ENCODE data around the gene TCF12.
"Not testable (repeated sequence)": the region's sequence is repeated elsewhere in the genome, so short reads cannot be mapped to it uniquely, and the experiment has no call there.

TCF12 gene

DNA sequence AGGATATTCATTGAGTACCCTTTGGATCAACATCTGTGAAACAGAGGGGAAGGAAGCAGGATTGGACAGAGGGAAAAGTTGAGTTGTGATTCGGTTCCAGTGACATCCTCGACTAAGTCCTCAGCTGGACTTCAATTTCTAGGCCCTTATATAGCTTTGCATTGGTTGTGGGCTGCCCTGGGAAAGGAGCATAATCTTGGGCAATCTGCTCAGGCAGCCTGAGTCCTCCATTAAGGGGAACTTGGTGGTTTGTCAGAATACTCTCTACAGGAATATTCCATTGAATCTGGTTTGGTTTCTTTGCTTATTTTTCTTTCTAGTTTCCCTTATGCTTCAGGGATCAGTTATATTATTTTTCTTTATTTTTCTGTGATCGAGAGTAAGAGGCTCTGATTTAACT is 94.1 kb downstream of the TCF12 start:
- TF ChIP-seq, protein P1, sequence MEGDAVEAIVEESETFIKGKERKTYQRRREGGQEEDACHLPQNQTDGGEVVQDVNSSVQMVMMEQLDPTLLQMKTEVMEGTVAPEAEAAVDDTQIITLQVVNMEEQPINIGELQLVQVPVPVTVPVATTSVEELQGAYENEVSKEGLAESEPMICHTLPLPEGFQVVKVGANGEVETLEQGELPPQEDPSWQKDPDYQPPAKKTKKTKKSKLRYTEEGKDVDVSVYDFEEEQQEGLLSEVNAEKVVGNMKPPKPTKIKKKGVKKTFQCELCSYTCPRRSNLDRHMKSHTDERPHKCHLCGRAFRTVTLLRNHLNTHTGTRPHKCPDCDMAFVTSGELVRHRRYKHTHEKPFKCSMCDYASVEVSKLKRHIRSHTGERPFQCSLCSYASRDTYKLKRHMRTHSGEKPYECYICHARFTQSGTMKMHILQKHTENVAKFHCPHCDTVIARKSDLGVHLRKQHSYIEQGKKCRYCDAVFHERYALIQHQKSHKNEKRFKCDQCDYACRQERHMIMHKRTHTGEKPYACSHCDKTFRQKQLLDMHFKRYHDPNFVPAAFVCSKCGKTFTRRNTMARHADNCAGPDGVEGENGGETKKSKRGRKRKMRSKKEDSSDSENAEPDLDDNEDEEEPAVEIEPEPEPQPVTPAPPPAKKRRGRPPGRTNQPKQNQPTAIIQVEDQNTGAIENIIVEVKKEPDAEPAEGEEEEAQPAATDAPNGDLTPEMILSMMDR (conservative IDR thresholded peaks at IDR 0.05; ENCODE audit: low read length) = no peak
- no peak overlapping the region for H3K4me3 ChIP-seq (ENCODE audit: low read length)
- DNase-seq (ENCODE audit: low read depth) = no peak

DNA sequence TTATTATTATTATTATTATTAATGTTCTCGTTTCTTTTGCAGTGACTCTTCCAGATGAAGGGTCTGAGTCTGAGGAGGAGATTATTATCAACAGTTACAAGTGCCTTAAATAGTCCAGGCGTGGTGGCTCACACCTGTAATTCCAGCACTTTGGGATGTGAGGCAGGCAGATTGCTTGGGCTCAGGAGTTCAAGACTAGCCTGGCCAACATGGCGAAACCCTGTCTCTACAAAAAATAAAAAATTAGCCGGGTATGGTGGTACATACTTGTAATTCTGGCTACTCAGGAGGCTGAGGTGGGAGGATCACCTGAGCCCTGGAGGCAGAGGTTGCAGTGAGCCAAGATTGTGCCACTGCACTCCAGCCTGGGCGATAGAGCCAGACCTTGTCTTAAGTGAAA is 96.5 kb downstream of the TCF12 start:
- not testable (repeated sequence) for DNase-seq (ENCODE audit: low read depth); H3K4me3 ChIP-seq (ENCODE audit: low read length)

DNA sequence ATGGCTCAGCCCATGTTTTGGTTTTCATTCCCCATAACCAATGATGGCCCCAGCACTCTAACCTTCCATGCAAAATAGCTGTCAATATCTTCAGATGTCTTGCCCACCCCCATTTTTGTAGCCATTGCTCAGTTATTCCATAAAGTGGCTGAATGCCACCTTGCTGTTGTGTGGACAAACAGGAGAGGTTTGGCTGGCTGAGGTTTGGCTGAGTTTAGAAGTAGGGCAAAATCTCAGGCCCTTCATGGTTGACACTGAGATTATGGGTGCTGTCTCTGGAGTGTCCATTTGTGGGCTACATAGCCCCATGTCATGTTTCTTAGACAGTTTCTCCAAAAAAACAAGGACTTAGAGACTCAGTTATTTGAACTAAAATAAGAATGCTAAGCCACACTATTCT is 96.9 kb downstream of the TCF12 start:
- TF ChIP-seq, protein P1 (conservative IDR thresholded peaks at IDR 0.05; ENCODE audit: low read length) = no peak
- no peak for DNase-seq (ENCODE audit: low read depth)
- H3K4me3 ChIP-seq (ENCODE audit: low read length) = no peak overlapping the region

DNA sequence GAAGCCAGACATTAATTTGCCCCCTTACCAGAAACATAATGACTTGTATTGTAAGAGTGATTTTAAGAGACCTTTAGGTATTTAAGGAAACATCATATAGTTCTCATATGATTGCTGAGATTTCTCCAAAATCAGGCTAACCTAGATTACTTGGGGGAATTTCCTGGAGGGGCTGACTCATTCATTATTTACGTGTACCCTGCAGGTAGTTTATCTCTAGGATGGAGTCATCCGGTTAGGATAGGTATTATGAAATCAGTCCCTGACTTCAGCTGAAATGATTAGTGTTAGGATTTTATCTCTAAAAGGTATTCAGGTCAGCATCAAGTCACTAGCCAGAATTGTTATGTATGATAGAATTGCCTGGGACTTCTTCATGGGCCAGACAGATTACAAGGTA is 97.5 kb downstream of the TCF12 start:
- no peak overlapping the region for H3K4me3 ChIP-seq (ENCODE audit: low read length)
- TF ChIP-seq, protein P1 (conservative IDR thresholded peaks at IDR 0.05; ENCODE audit: low read length) = no peak
- no peak for DNase-seq (ENCODE audit: low read depth)

DNA sequence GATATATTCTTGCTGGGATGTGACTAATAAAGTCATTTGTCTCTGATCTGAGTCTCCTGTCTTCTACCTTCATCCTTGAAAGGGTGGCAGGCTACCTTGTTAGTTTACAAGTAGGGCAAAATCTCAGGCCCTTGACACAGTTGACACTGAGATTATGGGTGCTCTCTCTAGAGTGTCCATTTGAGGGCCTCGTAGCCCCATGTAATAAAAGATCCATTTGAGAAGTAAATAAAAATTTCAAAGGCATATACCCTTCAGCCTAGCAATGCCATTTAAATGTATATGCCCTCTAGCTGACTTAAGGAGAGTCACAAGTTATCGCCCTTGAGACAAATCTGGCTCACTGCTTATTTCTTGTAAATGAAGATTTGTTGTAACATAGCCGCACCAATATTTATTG is 98.6 kb downstream of the TCF12 start:
- TF ChIP-seq, protein P1 (conservative IDR thresholded peaks at IDR 0.05; ENCODE audit: low read length) = peak; percentile 19; the same call in 1 of the 2 replicates
- DNase-seq (ENCODE audit: low read depth) = no peak
- no peak overlapping the region for H3K4me3 ChIP-seq (ENCODE audit: low read length)

DNA sequence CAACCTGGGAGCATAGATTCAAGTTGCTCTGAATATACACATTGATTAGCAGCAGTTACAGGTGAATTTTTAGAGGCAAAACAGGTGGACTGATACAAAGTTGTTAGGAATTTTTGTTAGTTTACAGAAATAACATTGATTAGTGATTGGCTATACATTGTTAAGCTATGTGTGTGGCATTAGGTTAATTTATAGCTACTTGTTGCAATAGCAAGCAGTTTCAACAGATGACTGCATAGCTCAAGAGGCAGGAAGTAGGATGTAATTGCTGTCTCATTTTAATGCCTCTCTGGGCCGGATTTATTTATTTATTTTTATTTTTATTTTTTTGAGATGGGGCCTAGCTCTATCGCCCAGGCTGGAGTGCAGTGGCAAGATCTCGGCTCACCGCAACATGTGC is 99.7 kb downstream of the TCF12 start:
- TF ChIP-seq, protein P1 (conservative IDR thresholded peaks at IDR 0.05; ENCODE audit: low read length) = no peak
- no peak overlapping the region for H3K4me3 ChIP-seq (ENCODE audit: low read length)
- peak; percentile 28 for DNase-seq (ENCODE audit: low read depth)

DNA sequence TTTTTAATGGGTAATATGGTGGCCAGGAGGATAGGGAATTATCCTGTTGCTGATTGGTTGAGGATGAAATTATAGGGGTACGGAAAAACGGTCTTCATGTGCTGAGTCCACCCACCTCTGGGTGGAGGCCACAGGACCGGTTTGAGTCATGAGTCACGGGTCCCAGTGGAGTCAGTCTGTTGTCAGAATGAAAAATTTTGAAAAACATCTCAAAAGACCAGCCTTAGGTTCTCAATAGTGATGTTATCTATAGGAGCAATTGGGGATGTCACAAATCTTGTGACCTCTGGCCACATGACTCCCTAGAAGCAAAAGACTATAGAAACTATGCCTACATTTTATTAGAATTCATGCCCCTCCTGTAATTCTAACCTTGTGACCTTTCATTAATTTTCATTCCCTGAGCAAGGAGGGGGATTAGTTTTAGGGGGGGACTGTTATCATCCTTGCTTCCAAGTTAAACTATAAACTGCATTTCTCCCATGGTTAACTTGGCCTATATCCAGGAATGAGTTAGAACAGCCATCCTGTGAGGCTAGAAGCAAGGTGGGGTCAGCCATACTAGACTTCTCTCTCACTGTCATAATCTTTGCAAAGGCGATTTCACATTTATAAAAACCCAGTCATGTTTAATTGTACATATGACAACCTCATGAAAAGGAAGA is 101.2 kb downstream of the TCF12 start:
- DNase-seq (ENCODE audit: low read depth) = no peak
- TF ChIP-seq, protein P1 (conservative IDR thresholded peaks at IDR 0.05; ENCODE audit: low read length) = no peak
- no peak overlapping the region for H3K4me3 ChIP-seq (ENCODE audit: low read length)
